Testis (tissue), 2 donors: Measurements from ENCODE around the gene SLC6A18.

Source experiments
- POLR2A ChIP-seq: fragments of 450-650 bp; IDR thresholded peaks from one replicate; pipeline ENCODE4 v1.6.1; 2017; ENCODE audit warnings: antibody characterized with exemption, mild to moderate bottlenecking, moderate library complexity
- TF ChIP-seq, protein P1 (sequence below), 3 experiments: fragments of 450-650 bp in 2 of 3; fragments of 200-600 bp in 1 of 3; sonication (generic) in 1 of 3; IDR thresholded peaks; one replicate each; pipeline ENCODE4 v1.5.1; 2016 to 2019; ENCODE audit warnings: antibody characterized with exemption in 3 of 3, mild to moderate bottlenecking in 2 of 3, moderate library complexity in 1 of 3

DNA sequence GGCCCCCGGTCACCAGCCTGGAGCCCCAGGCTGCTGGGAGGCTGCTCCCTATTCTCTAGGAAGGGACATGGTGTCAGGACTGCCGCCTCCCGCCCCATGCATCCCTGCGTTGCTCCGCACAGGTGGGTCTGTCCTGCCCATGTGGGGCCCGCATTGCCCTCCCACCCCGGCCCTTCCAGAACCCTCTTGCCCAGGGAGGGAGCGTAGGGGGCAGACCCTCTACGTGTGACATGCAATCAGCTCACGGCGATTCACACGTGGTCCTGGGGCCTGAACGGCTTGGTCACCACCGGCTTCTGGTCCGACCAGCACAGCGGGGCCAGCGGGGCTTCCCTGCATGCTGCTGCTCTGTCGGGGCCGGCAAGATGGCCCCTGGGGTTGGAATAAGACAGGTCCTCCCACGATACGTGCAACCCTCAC, 14.3 kb upstream of the SLC6A18 start:
- no peak for TF ChIP-seq POLR2A
- TF ChIP-seq, protein P1, sequence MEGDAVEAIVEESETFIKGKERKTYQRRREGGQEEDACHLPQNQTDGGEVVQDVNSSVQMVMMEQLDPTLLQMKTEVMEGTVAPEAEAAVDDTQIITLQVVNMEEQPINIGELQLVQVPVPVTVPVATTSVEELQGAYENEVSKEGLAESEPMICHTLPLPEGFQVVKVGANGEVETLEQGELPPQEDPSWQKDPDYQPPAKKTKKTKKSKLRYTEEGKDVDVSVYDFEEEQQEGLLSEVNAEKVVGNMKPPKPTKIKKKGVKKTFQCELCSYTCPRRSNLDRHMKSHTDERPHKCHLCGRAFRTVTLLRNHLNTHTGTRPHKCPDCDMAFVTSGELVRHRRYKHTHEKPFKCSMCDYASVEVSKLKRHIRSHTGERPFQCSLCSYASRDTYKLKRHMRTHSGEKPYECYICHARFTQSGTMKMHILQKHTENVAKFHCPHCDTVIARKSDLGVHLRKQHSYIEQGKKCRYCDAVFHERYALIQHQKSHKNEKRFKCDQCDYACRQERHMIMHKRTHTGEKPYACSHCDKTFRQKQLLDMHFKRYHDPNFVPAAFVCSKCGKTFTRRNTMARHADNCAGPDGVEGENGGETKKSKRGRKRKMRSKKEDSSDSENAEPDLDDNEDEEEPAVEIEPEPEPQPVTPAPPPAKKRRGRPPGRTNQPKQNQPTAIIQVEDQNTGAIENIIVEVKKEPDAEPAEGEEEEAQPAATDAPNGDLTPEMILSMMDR (IDR thresholded peaks at IDR 0.05), result no peak
